Ecto neural progenitor cell (in vitro differentiated cells): ENCODE results near the gene JAZF1.

Source experiments
- DNase-seq: peaks from one replicate; pipeline ENCODE4 v3.0.0-alpha.2; 2018; ENCODE audit warnings: low spot score

Gene JAZF1

GRCh38 chr7:28136420-28136819, 44.2 kb downstream of the JAZF1 start:
- DNase-seq, result no peak

GRCh38 chr7:28135760-28136159, 44.8 kb downstream of the JAZF1 start:
- no peak for DNase-seq

- DNase-seq, result no peak
Measured at GRCh38 chr7:28135315-28135714, 45.3 kb downstream of the JAZF1 start.

- no peak for DNase-seq
Measured at GRCh38 chr7:28133872-28134271, 46.7 kb downstream of the JAZF1 start.

- DNase-seq, result no peak
Measured at GRCh38 chr7:28132959-28133870, 47.4 kb downstream of the JAZF1 start.

GRCh38 chr7:28130277-28130676, 50.3 kb downstream of the JAZF1 start:
- no peak for DNase-seq

GRCh38 chr7:28128608-28129007, 52.0 kb downstream of the JAZF1 start:
- DNase-seq, result no peak

GRCh38 chr7:28126410-28127041, 54.1 kb downstream of the JAZF1 start:
- no peak for DNase-seq

- DNase-seq, result no peak
Measured at GRCh38 chr7:28125431-28126409, 54.9 kb downstream of the JAZF1 start.

- no peak for DNase-seq
Measured at GRCh38 chr7:28124413-28124812, 56.2 kb downstream of the JAZF1 start.

- no peak for DNase-seq
Measured at GRCh38 chr7:28123752-28124151, 56.8 kb downstream of the JAZF1 start.

GRCh38 chr7:28121496-28121895, 59.1 kb downstream of the JAZF1 start:
- no peak for DNase-seq

- no peak for DNase-seq
Measured at GRCh38 chr7:28116041-28116440, 64.6 kb downstream of the JAZF1 start.

- DNase-seq, result no peak
Measured at GRCh38 chr7:28115261-28115660, 65.3 kb downstream of the JAZF1 start.

GRCh38 chr7:28114056-28114455, 66.5 kb downstream of the JAZF1 start:
- no peak for DNase-seq

- DNase-seq, result no peak
Measured at GRCh38 chr7:28112883-28113540, 67.6 kb downstream of the JAZF1 start.

- DNase-seq, result no peak
Measured at GRCh38 chr7:28112467-28112866, 68.1 kb downstream of the JAZF1 start.

GRCh38 chr7:28112012-28112411, 68.6 kb downstream of the JAZF1 start:
- no peak for DNase-seq

GRCh38 chr7:28110427-28111012, 70.1 kb downstream of the JAZF1 start:
- DNase-seq, result no peak

GRCh38 chr7:28108747-28109146, 71.8 kb downstream of the JAZF1 start:
- DNase-seq, result no peak

- no peak for DNase-seq
Measured at GRCh38 chr7:28107960-28108359, 72.6 kb downstream of the JAZF1 start.
